Ramos (cell line): ENCODE results near the gene PLCL2.

Experiments
- in situ Hi-C: fragments of 300-500 bp; cut with MboI; formaldehyde crosslinking; loops from one replicate; pipeline ENCODE4 v1.14.3; 2022; ENCODE audit warnings: low sequenced_read_pairs; ENCODE audit not compliant: unreplicated experiment

Gene PLCL2

GRCh38 chr3:16999161-16999560, 114.4 kb downstream of the PLCL2 start:
- in situ Hi-C loops, result no loop called here

- in situ Hi-C loops, result no loop called here
These were observed 115.1 kb downstream of the PLCL2 start for GRCh38 chr3:16999871-17000270.

GRCh38 chr3:17003457-17003856, 118.7 kb downstream of the PLCL2 start:
- in situ Hi-C loops, result no loop called here

GRCh38 chr3:17006132-17006852, 121.5 kb downstream of the PLCL2 start:
- in situ Hi-C loops, result no loop called here

GRCh38 chr3:17007284-17007683, 122.5 kb downstream of the PLCL2 start:
- in situ Hi-C loops, result no loop called here

GRCh38 chr3:17009826-17010225, 125.1 kb downstream of the PLCL2 start:
- in situ Hi-C loops, result no loop called here

- in situ Hi-C loops, result no loop called here
These were observed 127.1 kb downstream of the PLCL2 start for GRCh38 chr3:17011728-17012338.

GRCh38 chr3:17013050-17013449, 128.3 kb downstream of the PLCL2 start:
- in situ Hi-C loops, result no loop called here

GRCh38 chr3:17013571-17013970, 128.8 kb downstream of the PLCL2 start:
- in situ Hi-C loops, result no loop called here

GRCh38 chr3:17014284-17014683, 129.5 kb downstream of the PLCL2 start:
- in situ Hi-C loops, result no loop called here

- in situ Hi-C loops, result no loop called here
These were observed 130.0 kb downstream of the PLCL2 start for GRCh38 chr3:17014709-17015108.

- in situ Hi-C loops, result no loop called here
These were observed 136.9 kb downstream of the PLCL2 start for GRCh38 chr3:17021614-17022013.

GRCh38 chr3:17023006-17023664, 138.4 kb downstream of the PLCL2 start:
- in situ Hi-C loops, result no loop called here

GRCh38 chr3:17025594-17026139, 140.9 kb downstream of the PLCL2 start:
- in situ Hi-C loops, result no loop called here

- in situ Hi-C loops, result no loop called here
These were observed 142.6 kb downstream of the PLCL2 start for GRCh38 chr3:17027318-17027717.

- in situ Hi-C loops, result no loop called here
These were observed 143.6 kb downstream of the PLCL2 start for GRCh38 chr3:17028363-17028762.

GRCh38 chr3:17030438-17030837, 145.7 kb downstream of the PLCL2 start:
- in situ Hi-C loops, result no loop called here

- in situ Hi-C loops, result no loop called here
These were observed 146.3 kb downstream of the PLCL2 start for GRCh38 chr3:17030956-17031652.

- in situ Hi-C loops, result no loop called here
These were observed 147.8 kb downstream of the PLCL2 start for GRCh38 chr3:17032407-17033034.

GRCh38 chr3:17033516-17034168, 148.9 kb downstream of the PLCL2 start:
- in situ Hi-C loops, result no loop called here
